ENCODE data around the gene SCN3B.

SCN3B gene

DNA sequence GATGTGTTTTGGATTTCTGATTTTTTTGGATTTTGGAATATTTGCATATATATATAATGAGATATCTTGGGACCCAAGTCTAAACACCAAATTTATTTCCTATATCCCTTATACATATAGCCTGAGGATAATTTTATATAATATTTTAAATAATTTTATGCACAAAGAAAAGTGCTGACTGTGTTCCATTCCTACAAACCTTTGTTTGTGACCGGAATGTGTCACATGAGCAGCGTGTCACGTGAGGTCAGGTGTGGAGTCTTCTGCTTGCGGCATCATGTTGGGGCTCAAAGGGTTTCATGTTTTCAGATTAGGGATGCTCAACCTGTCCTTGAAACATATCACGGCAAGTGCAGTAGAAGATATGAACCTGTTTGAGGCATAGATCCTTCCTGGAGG lies 65.6 kb downstream of the SCN3B start:
- DNase-seq (ENCODE audit: low spot score): no peak

DNA sequence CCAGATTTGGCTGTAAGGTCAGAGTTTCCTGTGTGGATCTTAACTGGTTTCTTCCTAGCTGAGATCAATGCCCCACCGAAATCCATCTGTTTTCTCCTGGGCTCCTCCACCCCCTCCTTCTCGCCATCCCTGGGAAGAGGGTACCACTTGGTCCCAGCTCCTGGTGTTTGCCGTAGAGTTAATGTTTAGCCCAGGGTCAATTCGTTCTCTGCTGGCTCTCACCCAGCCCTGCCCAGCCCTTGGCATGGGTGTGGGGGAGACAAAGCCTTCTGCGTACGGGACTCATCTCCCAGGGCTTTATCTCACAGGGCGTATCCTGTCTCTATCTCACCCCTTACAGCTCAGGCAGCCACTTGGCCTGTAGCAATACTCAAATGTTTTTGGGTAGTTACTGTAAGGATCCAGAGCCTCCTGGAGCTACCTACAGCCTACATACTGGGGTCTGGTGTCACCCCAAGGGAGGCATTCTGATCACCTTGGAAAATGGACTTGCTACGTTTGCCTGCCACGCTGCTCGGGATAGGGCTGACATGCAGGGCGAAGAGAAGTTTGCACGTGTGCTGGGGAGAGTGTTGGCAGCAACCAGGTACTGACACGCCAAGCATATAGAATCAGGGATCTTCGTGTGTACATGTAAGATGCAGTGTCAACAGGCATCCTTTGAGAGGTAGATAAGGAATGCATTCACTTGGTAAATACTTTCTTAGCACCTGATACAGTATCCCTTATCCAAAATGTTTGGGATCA lies 66.1 kb downstream of the SCN3B start:
- no peak for DNase-seq (ENCODE audit: low spot score)
- TF ChIP-seq, protein P1, sequence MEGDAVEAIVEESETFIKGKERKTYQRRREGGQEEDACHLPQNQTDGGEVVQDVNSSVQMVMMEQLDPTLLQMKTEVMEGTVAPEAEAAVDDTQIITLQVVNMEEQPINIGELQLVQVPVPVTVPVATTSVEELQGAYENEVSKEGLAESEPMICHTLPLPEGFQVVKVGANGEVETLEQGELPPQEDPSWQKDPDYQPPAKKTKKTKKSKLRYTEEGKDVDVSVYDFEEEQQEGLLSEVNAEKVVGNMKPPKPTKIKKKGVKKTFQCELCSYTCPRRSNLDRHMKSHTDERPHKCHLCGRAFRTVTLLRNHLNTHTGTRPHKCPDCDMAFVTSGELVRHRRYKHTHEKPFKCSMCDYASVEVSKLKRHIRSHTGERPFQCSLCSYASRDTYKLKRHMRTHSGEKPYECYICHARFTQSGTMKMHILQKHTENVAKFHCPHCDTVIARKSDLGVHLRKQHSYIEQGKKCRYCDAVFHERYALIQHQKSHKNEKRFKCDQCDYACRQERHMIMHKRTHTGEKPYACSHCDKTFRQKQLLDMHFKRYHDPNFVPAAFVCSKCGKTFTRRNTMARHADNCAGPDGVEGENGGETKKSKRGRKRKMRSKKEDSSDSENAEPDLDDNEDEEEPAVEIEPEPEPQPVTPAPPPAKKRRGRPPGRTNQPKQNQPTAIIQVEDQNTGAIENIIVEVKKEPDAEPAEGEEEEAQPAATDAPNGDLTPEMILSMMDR (IDR thresholded peaks at IDR 0.05; ENCODE audit: extremely low read depth, missing control alignments): no peak

More for the DNA sequence above, 65.6 kb downstream of the SCN3B start:
- TF ChIP-seq, protein P1 (IDR thresholded peaks at IDR 0.05; ENCODE audit: extremely low read depth, missing control alignments): no peak

DNA sequence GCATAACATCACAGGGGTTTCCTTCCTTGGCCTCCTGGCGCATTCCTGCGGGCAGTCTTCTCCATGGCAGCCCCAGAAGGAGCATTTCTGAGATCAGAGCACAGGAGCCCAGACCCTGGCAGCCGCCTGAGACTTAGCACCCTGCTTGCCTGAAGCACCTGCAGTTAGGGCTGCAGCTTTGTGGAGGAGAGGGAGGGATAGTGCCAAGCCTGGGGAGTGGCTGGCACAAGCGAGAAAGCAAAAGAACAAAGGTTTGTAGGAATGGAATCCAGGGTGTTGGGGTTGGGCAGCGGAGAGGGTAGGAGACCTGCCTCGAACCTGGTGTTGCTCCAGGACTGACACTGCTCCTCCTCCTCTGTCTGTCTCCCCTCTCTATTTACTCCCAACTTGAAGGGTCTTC lies 66.9 kb downstream of the SCN3B start:
- TF ChIP-seq, protein P1 (IDR thresholded peaks at IDR 0.05; ENCODE audit: extremely low read depth, missing control alignments): no peak
- DNase-seq (ENCODE audit: low spot score): no peak

DNA sequence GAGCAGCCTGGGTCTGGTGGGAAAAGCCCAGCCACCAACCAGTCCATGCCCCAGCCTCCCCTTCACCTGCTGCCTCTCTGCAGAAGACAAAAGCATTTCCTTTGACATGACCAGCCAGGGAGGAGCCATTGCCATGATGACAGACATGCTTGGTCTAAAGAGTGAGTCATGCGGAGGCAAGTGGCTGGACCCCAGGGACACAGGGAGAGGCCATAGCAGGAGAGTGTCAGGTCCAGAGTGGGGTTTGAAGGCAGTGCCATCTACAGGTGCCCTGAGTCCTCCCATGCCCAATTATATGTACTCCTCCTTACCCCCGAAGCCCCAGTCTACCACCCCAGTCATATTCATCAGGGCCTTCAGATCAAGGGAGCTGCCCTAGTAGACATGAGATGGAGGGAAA lies 67.4 kb downstream of the SCN3B start:
- no peak for DNase-seq (ENCODE audit: low spot score)
- TF ChIP-seq, protein P1 (IDR thresholded peaks at IDR 0.05; ENCODE audit: extremely low read depth, missing control alignments): no peak

DNA sequence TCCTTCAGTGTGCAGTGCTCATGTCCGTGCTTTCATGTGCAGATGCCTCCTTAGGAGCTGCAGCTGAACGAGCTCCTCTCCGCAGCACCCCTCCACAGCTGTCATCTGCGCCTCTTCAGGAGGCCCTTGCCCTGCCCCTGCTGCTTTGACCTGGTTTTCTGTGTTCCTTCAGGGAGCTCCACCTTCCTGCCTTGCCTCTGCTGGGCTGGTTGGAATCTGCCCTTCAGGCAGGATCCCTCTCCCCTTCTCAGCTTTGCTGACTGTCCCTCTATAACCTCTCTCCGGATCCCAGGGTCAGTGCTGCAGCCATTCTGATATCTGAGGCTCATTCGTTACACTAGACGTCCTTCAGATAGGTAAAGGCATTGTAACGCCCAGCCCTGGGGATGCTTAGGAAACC lies 67.9 kb downstream of the SCN3B start:
- DNase-seq (ENCODE audit: low spot score): no peak
- TF ChIP-seq, protein P1 (IDR thresholded peaks at IDR 0.05; ENCODE audit: extremely low read depth, missing control alignments): no peak

DNA sequence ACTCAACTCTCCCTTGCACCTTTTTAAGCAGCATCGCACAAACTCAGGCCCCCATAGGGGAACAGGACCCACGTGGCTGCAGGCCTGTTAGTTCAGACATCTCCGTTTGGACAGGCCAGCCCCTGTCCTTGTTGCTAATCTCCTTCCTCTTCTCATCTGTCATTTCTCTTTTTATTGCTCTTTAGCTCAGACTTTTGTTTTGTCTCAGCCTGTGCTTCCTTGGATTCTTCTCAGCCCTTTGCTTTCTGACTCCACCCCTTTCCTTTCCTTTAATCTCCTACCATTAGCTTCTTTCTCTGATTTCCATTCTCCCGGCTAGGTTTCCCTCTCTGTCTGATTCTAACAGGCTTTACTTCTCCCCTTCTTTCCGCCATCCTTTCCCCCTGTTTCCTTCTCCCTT lies 68.7 kb downstream of the SCN3B start:
- TF ChIP-seq, protein P1 (IDR thresholded peaks at IDR 0.05; ENCODE audit: extremely low read depth, missing control alignments): no peak
- DNase-seq (ENCODE audit: low spot score): no peak

DNA sequence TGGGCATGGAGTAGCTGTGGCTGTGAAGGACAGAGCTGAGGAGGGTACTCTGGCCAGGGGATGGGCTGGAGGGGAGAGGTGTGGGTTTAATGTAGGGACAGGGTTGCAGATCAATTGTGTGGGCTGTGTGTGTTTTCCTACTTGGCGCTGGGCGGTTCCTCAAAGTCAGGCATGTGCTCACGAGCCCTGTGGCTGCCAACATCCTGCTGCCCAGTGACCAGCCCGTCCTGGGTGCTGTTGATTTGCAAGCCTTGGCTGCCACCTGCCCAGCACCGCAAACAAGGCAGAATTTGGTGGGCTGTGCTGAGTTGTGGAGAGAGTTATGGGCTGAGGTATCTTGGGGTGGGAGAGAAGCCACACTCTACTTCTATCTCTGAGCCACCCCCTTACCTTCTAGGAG lies 69.2 kb downstream of the SCN3B start:
- DNase-seq (ENCODE audit: low spot score): no peak
- TF ChIP-seq, protein P1 (IDR thresholded peaks at IDR 0.05; ENCODE audit: extremely low read depth, missing control alignments): no peak
